Lung (tissue), 12 donors: ENCODE measurements around the gene FER. TPM values are rescaled to one million over a fixed set of nuclear protein-coding genes. Genes with fewer than 3 reads are reported as not detected.

Source experiments
- ATAC-seq: fragments of 200-7000 bp; cut with Tn5 transposase; one replicate; pipeline ENCODE4 v1.9.1; 2020; ENCODE audit warnings: moderate number of reproducible peaks; ENCODE audit not compliant: insufficient read depth, low FRiP score
- DNase-seq, 3 donors: peaks; one replicate each; pipeline ENCODE4 v3.0.0-alpha.2; 2013 to 2017
- H3K27ac ChIP-seq, 2 donors: one replicate each; pipeline ENCODE4 v1.5.1; 2013; ENCODE audit warnings: mild to moderate bottlenecking in 2 of 2, moderate library complexity in 2 of 2, control low read depth in 1 of 2, inconsistent platforms in 1 of 2, low read depth in 1 of 2, low read length in 1 of 2
- H3K27me3 ChIP-seq, 3 donors: one replicate each; pipeline ENCODE4 v1.5.1; 2013; ENCODE audit warnings: low read length in 2 of 3; ENCODE audit not compliant: control insufficient read depth in 3 of 3, insufficient read depth in 3 of 3
- H3K36me3 ChIP-seq, 4 donors: one replicate each; pipeline ENCODE4 v1.5.1; 2013; ENCODE audit warnings: low read length in 4 of 4, mild to moderate bottlenecking in 1 of 4, moderate library complexity in 1 of 4; ENCODE audit not compliant: control insufficient read depth in 4 of 4, insufficient read depth in 4 of 4
- H3K4me1 ChIP-seq, 5 donors: one replicate each; pipeline ENCODE4 v1.5.1; 2013; ENCODE audit warnings: low read length in 5 of 5, mild to moderate bottlenecking in 2 of 5, moderate library complexity in 1 of 5; ENCODE audit not compliant: control insufficient read depth in 5 of 5, insufficient read depth in 5 of 5
- H3K4me3 ChIP-seq: one replicate; pipeline ENCODE4 v1.5.1; 2013; ENCODE audit warnings: mild to moderate bottlenecking, control low read depth, moderate library complexity
- H3K9ac ChIP-seq, 2 donors: one replicate each; pipeline ENCODE4 v1.5.1; 2013; ENCODE audit warnings: low read length in 2 of 2, control low read depth in 1 of 2; ENCODE audit not compliant: insufficient read depth in 1 of 2
- H3K9me3 ChIP-seq, 4 donors: one replicate each; pipeline ENCODE4 v1.5.1; 2013; ENCODE audit warnings: low read length in 3 of 4, mild to moderate bottlenecking in 1 of 4, moderate library complexity in 1 of 4; ENCODE audit not compliant: control insufficient read depth in 4 of 4, insufficient read depth in 3 of 4
- WGBS, 2 donors: extraction: QIAGEN DNeasy Blood & Tissue Kit; methylation state at CpG; one replicate each; pipeline ENCODE4 v1.1.7; 2013; 5-methylcytosine and 5-hydroxymethylcytosine counted together
- polyA plus RNA-seq, 2 donors: library from polyadenylated mRNA; stranded (reverse); fragments of 200-250 nt; gene quantifications; one replicate each; pipeline ENCODE4 v1.2.1, GENCODE V29; 2013
- total RNA-seq, 2 donors: library from RNA; depleted of rRNA in 1 of 2; stranded (reverse); fragments of >200 nt in 1 of 2; gene quantifications; one replicate each; pipeline ENCODE4 v1.2.1, GENCODE V29; 2014 to 2021
- TF ChIP-seq, protein P1 (sequence below): IDR thresholded peaks from 2 replicates; pipeline ENCODE4 v1.5.1; 2012; ENCODE audit warnings: mild to moderate bottlenecking; ENCODE audit errors: control extremely low read depth, extremely low read depth
- donor health status: control.
- donor health status: control.
- donor health status: Bipolar disorder and iron deficiency.
- donor health status: healthy.
- donor health status: DM: yes; HTN: yes; CAD: no.

FER gene
- total and polyA plus RNA-seq, 4 donors, result 2.6 to 88.6 (median 12.2) TPM

GRCh38 chr5:108727651-108728565, 19.8 kb upstream of the FER start:
- ATAC-seq, result peak; percentile 99
- H3K9me3 ChIP-seq, result no peaks in the 10 kb centered on the region
- TF ChIP-seq, protein P1, sequence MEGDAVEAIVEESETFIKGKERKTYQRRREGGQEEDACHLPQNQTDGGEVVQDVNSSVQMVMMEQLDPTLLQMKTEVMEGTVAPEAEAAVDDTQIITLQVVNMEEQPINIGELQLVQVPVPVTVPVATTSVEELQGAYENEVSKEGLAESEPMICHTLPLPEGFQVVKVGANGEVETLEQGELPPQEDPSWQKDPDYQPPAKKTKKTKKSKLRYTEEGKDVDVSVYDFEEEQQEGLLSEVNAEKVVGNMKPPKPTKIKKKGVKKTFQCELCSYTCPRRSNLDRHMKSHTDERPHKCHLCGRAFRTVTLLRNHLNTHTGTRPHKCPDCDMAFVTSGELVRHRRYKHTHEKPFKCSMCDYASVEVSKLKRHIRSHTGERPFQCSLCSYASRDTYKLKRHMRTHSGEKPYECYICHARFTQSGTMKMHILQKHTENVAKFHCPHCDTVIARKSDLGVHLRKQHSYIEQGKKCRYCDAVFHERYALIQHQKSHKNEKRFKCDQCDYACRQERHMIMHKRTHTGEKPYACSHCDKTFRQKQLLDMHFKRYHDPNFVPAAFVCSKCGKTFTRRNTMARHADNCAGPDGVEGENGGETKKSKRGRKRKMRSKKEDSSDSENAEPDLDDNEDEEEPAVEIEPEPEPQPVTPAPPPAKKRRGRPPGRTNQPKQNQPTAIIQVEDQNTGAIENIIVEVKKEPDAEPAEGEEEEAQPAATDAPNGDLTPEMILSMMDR, result no peak
- H3K36me3 ChIP-seq, result no peaks in the 10 kb centered on the region
- H3K27ac ChIP-seq, result peak overlapping the region; percentile 85 to 99
- WGBS, 2 donors, result 0 to 1% methylated on average over 61 of the region's 61 CpGs
- peaks cover 0 to 21% (median 4%) of the 10 kb centered on the region in 5 donors for H3K4me1 ChIP-seq
- H3K27me3 ChIP-seq, result no peaks in the 10 kb centered on the region
- peak; percentile 94 to 97 (median 95) for DNase-seq
- H3K9ac ChIP-seq, result peak overlapping the region; percentile 93 to 96
- H3K4me3 ChIP-seq, result peak overlapping the region; percentile 86

GRCh38 chr5:108728566-108729241, 19.0 kb upstream of the FER start:
- Histone ChIP-seq H3K9me3 (no peaks in the 10 kb centered on the region), H3K9ac (peak overlapping the region; percentile 93 to 96), H3K27me3 (no peaks in the 10 kb centered on the region), H3K27ac (peak overlapping the region; percentile 85 to 99), H3K4me1 (peaks cover 0 to 21% (median 4%) of the 10 kb centered on the region in 5 donors), H3K36me3 (no peaks in the 10 kb centered on the region), H3K4me3 (peak overlapping the region; percentile 86)
- 6 to 18% methylated on average over 14 of the region's 14 CpGs for WGBS, 2 donors
- TF ChIP-seq, protein P1, result no peak
- ATAC-seq, result peak; percentile 4
- DNase-seq, result peak in 2 of 3 donors; percentile 73 to 76

DNA sequence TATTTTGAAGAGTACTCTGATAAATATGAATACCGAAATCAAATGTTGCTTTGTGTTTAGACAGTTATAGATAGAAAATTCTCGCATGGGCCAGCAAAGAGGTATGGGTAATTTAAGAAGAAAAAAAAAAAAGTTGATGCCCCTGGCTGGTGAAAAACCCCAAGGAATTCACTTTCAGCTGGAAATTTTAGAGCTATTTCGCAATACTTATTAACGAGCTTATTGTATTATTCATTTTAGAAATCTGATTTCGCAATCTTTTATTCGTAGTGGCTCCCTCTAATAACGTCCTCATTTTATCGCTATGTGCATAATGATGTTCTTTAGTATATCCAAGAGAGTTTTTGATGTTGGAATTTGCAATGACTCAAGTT, 18.5 kb upstream of the FER start:
- H3K9me3 ChIP-seq, result no peaks in the 10 kb centered on the region
- peaks cover 0 to 21% (median 4%) of the 10 kb centered on the region in 5 donors for H3K4me1 ChIP-seq
- peak overlapping the region in 1 of 2 donors; percentile 96 for H3K9ac ChIP-seq
- DNase-seq, result peak in 2 of 3 donors; percentile 70 to 77
- H3K27ac ChIP-seq, result no peak overlapping the region
- TF ChIP-seq, protein P1, result no peak
- H3K36me3 ChIP-seq, result no peaks in the 10 kb centered on the region
- H3K4me3 ChIP-seq, result no peak overlapping the region
- no peaks in the 10 kb centered on the region for H3K27me3 ChIP-seq
- no peak for ATAC-seq
- WGBS, 2 donors, result 63 to 64% methylated on average over 8 of the region's 8 CpGs
